HuH-7.5 (cell line): Measurements from ENCODE around the gene KCNQ2.

Source experiments
- DNase-seq: peaks from one replicate; pipeline ENCODE4 v3.0.0; 2011; ENCODE audit warnings: low spot score

Gene KCNQ2

DNA sequence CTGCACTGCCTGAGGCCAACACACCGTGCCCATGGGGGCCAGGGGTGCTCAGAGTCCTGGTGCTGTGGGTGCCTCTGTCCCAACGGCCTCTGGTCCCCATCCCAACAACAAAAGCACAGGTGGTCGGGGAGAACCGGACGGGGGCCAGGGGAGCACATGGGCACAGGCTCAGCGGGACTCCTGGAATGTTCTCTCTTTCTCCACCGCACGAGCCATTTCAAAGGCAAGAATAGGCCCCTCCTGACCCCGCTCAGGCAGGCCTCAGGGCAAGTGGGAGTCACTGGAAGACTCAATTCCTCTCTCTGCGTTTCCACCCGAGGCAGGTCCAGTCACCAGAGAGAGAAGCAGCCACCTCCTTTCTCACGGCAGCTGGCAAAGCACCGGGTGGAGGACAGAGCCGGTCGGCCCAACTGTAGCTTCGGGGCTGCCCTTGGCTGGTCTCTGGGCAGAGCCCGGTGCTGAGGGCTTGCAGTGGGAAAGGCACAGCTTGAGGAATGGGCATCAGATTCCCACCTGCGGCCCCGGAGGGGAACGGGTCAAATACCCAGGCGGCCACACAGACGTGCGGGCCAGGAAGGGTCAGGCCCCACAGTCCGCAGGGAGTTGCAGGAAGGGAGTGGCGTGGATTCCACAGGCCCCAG lies 55.2 kb downstream of the KCNQ2 start:
- no peak for DNase-seq

DNA sequence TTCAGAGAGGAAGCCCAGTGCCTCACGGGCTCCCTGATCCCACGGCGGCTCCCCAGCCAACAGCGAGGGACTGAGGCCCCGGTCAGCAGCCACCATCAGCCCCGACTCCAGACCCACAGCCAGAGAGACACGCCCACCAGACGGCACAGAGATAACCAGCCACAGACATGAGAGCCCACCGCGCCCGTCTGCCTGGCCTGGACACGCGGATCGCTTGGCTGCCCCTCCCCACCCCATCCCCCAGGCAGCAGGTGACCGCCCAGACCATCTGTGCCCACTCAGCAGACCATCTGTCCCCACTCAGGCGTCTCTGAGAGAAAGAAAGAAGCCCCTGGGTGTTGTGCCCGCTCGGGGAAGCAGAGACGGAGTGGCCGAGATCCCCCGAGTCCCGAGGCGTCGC lies 55.8 kb downstream of the KCNQ2 start:
- DNase-seq, result no peak

- no peak for DNase-seq
Observed at GRCh38 chr20:63415647-63416391, 56.6 kb downstream of the KCNQ2 start.

DNA sequence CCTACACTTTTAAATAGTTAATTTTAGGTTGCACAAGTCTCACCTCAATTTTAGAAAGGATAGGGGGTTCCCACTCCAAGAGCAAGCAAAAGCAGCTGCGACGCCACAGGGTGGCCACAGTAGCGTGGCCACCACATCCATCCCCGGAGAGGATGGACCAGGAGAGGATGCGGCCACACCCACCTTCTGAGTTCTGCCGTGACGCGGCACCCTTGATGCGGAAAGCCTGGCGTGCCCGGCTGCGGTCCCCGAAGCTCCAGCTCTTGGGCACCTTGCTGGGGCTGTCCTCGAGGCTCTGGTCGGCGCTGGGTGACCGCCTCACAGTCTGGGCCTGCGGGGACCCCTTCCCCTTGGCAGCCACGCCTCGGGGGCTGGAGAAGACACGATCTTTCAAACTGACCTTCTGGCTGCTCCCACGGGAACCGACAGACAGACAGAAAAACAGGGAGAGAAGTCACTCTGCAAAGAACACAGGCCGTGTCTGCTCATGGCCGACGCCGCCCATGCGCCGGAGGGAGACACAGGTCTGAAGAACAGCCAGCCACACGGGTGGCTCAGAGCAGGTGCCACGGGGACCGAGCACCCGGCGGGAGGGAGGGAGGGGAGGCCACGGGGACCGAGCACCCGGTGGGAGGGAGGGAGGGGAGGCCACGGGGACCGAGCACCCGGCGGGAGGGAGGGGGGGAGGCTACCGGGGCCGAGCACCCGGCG lies 57.6 kb downstream of the KCNQ2 start:
- DNase-seq, result no peak

DNA sequence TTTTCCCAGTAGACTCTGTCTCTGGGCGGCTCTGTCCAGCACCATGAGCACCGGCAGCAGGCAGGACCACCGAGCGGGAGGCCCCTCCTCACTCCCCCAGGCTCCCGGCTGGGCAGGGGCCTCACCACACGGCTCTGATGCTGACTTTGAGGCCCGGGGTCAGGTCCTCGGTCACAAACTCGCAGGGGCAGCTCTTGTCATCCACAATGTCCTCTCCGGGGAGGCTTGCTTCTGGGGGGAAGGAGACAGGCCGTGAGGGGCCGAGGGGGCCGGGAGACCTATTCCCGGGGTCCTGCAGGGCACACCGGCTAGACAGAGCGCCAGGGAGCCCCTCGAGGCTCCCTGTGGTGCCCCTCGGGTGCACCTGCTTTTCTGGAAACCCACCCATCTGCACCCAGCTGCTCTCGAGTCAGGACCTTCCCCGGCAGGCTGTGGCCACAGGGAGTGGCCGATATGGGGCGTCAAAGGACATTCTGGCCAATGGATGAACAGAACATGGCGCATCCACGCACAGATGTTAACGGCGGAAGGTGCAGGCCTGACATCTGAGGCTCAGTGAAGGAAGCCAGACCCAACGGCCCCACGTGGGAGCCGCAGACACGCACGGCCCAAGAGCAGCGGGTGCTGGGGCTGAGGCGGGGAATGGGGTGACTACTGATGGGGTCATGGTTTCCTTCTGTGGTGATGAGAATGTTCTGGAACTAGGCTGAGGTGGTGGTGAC lies 58.3 kb downstream of the KCNQ2 start:
- no peak for DNase-seq

GRCh38 chr20:63413323-63413722 lies 59.1 kb downstream of the KCNQ2 start:
- no peak for DNase-seq

DNA sequence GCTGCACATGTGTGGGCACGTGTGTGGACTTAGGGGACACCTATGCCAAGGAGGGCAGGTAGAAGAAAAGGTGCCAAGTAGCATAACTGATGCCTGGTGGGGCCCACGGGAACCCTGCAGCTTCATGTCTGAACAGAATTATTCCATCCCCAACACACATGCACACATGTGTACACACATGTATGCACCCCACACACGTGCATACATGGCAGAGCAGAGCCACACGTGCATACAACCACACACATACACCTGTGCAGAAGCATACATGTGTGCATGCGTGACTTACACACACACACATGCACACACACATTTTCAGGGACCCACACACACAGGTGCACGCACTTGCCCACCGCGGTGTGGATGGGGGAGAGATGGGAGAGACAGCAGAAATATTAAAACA lies 59.6 kb downstream of the KCNQ2 start:
- DNase-seq, result no peak

GRCh38 chr20:63411898-63412631 lies 60.4 kb downstream of the KCNQ2 start:
- DNase-seq, result no peak

DNA sequence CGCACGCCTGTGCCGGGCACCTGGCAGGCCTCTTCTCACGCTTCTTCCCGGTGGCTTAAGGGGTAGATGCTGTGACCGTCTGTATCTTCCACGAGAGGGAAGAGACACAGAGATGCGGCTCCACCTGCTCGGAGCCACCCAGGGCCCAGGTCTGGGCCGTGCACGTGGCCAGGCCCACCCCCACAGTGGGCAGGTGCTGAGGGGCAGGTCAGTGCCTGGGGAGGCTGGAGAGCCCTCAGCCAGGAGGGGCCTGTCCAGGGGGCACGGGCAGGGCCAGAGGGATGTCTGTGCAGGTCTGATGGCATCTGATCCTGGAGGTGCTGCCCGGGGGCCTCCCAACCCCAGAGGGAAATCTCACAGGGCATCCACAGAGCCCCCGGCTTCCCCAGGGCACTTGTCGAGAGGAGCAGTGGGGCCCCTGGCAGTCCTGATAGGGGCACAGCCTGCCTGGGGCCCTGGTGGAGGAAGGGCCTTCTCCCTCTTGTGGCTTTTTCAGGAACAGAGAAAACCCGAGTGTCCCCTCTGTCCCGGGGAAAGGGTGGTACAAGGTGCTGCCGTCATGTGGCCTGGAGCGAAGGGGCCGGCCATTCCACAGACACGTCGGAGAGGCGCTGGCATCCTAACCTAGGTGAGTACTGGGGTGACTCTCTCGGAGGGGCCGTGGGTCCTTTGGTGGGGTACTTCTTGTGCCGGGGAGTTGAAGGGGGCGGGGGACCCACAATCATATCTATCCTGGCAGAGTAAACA lies 61.1 kb downstream of the KCNQ2 start:
- no peak for DNase-seq

GRCh38 chr20:63409834-63410435 lies 62.5 kb downstream of the KCNQ2 start:
- DNase-seq, result no peak

- no peak for DNase-seq
Observed at GRCh38 chr20:63409066-63409833, 63.2 kb downstream of the KCNQ2 start.

GRCh38 chr20:63408684-63409046 lies 63.8 kb downstream of the KCNQ2 start:
- no peak for DNase-seq

DNA sequence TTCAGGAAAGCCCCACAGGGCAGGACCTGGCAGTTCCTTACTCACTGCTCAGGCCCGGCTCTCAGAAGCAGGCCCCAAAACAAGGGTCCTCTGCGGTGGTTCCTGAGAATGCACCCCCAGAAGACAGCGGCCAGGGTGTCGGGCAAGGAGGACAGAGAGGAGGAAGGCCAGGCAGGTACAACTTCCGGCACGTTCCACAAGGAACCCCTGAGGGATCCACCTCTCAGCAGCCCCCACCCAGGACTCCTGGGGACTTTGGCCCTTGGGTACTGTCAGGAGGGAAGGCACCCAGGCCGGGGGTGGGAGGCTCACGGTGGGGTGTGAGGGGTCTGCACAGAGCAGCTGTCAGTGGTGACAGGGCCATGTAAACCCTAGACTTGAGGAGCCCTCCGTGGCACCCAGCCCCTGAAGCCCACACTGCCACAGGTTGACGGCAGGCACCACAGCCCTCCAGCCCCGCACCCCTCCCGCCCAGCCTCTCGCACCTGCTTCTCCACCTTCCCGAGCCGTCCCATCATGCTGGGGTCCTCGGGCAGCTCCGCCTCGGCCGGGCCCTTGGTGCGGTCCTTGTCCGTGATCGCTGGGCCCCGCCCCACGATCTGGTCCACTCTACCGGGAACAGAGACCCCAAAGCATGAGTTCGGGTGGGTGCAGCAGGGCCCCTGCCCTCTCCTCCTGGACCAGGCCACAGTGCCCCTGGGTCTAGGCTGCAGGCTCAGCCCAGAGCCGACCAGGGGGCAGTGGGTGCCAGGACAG lies 64.3 kb downstream of the KCNQ2 start:
- DNase-seq, result no peak

- DNase-seq, result no peak
Observed at GRCh38 chr20:63406617-63407245, 65.7 kb downstream of the KCNQ2 start.

DNA sequence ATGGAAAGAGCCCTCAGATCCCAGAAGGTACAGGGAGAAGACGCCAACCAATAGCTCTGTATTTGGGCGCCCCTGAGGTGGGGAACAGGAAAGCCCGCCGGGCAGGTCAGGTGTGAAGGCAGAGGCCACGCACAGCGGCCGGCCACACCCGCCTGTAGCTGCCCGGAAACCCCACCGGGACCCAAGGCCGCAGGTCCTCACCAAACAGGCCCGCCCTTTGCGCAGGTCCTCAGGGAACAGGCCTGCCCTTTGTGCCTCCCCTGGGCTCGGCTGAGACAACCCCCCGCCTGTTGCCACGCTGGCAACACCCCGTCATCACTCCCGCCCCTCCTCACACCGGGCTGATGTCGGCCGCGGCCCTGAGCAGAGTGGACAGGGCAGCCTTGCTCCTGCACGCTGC lies 66.4 kb downstream of the KCNQ2 start:
- DNase-seq, result no peak

DNA sequence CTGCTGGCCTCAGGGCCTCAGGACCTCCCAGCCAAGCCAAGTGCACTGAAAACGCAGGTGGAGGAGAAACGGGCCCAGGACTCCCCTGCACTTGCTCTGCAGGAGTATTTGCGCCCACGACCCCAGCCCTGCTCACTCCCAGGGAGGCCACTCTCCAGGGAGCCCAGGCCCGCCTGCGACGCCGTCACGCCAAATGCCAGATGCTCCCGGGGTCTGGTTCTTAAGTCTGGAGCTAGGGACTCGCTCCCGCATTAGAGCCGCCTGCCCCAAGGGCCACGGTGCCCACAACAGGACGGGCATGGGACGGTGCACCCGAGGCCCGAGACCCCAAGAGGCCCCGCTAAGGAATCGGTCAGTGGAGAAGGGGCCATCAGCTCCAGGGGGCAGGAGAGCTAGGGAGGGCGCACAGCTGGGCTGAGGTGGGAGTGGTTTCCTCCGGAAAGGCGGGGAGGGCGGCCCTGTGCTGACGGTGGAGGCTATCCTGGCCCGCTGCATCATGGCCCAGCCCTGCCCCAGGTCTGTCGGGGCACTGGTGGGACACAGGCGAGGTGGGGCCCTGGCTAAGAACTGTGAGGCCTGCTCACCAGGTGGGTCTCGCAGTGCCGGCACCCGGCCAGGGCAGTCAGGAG lies 67.2 kb downstream of the KCNQ2 start:
- DNase-seq, result no peak

DNA sequence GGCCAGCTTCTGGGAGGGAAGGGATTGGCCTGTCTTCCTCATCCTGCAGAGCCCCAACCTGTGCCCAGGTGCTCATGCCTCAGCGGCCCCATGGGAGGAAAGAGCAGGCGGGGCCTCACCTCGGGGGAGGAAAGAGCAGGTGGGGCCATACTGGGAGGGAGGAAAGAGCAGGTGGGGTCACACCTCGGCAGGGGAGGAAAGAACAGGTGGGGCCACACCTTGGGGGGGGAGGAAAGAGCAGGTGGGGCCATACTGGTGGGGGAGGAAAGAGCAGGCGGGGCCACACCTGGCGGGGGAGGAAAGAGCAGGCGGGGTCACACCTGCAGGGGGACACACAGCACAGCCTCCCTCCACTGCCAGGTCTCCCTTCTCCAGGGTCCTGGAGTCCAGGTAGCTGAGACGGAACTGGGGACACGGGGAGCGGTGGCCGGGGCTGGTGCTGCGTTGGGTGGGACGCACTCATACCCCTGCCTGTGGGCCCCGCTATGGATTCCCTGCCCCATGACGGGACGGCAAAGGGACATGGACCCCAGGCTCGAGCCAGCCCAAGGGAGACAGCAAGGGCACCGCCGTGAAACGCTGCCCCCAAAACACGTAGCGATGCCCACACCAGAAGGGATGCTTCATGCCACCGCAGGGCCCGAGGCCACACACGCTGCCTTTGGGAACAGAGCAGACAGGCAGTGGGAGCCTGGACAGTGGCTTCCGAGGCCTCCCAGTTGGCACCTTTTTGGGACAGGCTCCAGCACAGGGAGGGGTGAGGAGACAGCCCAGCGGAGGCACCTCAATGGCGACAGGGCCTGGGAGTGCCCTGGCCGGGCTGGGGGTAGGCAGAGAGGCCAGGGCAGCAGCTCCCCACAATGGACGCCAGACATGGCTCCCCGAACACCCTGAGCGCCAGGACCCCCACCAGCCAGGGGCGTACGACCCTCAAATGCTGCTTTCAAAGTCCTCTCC lies 68.0 kb downstream of the KCNQ2 start:
- DNase-seq, result no peak
